Ecto neural progenitor cell (in vitro differentiated cells): Measurements from ENCODE around the gene FEM1C.

ENCODE experiments used
- DNase-seq: peaks from one replicate; pipeline ENCODE4 v3.0.0-alpha.2; 2018; ENCODE audit warnings: low spot score

FEM1C gene, protein sequence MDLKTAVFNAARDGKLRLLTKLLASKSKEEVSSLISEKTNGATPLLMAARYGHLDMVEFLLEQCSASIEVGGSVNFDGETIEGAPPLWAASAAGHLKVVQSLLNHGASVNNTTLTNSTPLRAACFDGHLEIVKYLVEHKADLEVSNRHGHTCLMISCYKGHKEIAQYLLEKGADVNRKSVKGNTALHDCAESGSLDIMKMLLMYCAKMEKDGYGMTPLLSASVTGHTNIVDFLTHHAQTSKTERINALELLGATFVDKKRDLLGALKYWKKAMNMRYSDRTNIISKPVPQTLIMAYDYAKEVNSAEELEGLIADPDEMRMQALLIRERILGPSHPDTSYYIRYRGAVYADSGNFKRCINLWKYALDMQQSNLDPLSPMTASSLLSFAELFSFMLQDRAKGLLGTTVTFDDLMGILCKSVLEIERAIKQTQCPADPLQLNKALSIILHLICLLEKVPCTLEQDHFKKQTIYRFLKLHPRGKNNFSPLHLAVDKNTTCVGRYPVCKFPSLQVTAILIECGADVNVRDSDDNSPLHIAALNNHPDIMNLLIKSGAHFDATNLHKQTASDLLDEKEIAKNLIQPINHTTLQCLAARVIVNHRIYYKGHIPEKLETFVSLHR

DNA sequence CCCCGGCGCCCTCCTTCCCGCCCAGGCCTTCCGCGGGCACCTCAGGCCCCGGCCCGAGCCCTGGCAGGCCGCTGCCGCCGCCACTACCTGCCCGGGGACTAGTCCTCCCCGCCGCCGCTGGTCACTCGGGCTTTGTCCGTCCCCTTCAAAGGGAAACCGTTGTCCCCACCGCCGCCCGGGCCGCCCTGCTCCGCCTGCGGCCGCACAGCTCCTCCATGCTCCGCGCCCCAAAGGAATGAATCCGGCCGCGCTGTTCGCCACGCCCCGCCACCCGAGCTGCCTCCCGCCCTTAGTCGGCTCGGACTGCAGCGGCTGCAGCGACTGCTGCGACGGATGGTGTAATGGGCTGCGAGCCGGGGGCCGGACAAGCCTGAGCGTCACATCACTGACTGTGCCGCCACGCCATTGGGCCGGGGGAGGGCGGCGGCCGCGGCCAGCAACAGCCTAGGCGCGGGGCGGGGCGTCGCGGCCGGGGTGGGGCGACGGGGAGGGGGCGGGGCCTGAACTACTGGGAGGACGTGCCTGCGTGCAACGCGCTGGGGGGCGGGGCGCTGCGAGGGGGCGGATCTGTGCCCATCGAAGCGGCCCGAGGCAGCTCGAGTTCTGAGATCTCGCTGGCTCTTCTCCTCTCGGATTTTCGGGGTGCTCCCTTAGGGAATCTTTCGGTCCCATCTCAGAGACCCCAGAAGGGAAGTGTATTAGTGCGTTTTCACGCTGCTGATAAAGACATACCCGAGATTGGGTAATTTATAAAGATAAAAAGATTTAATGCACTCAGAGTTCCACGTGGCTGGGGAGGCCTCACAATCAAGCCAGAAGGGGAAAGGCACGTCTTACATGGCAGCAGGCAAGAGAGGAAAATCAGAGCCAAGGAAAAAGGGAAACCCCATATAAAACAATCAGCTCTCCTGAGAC lies at the start of gene FEM1C:
Gene FEM1C (minus strand): TSS at position 340 of the 915 bp plus-strand sequence. CDS start 1,282 bp downstream, outside the sequence.
- peak; percentile 99 for DNase-seq

GRCh38 chr5:115589043-115589442 lies 44.5 kb upstream of the FEM1C start:
- DNase-seq, result no peak

DNA sequence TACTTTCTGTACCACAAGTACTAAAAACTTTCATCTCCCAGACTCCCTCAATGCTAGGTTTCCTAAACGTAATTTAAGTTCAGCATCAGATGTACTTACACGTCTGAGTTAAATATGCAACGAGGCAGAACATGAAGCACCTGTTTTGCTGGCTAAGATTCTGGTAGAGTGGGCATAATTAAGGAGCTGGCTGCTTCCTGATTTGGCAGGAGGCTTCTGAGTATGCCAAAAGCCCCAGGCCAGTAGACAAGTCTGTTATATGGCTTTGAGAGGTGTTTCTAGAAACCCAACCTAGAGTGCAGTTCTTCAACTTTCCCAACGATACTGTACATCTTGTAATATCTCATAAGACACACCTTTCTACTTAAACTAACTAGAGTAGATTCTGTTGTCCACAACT lies 44.1 kb upstream of the FEM1C start:
- DNase-seq, result no peak

- DNase-seq, result no peak
Observed at GRCh38 chr5:115586525-115587146, 42.1 kb upstream of the FEM1C start.

DNA sequence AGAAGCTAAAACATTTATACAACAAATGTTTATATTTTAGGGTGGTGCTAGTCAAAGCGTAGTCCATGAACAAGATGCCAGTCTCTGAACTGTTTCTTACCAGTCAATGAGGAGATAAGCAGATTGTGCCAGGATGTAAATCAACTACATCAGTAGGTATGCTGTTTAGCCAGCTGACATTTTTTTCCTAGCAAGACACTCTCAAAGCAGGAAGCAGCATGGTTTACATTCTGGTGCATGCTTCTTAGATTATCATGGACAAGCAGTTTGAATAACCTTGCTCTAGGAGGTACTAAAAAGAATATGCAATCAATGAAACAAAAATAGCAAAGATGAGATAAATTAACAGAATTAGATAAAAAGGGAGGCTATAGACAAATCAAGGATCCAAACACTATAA lies 40.7 kb upstream of the FEM1C start:
- DNase-seq, result no peak

GRCh38 chr5:115584501-115584900 lies 39.9 kb upstream of the FEM1C start:
- no peak for DNase-seq

DNA sequence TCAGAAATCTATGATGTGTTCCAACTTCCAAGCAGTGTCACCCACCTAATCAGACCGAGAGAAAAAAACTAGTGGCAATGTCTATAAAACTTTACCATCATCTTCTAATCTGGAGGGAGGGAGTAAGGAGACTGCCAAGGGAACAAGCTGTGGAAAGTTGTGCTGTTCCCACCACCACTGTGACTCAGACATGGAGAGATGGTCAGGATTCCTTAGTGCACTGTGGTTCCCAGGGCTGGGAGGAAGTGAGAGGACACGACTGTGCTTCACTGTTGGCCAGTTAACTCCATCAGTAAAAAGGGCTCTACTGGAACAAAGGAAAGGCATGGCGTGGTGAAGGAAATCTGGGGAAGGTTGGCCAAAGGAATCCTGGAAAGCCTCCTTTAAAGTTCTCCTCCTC lies 38.9 kb upstream of the FEM1C start:
- no peak for DNase-seq

GRCh38 chr5:115580941-115581340 lies 36.4 kb upstream of the FEM1C start:
- DNase-seq, result no peak

GRCh38 chr5:115579747-115580173 lies 35.2 kb upstream of the FEM1C start:
- no peak for DNase-seq

DNA sequence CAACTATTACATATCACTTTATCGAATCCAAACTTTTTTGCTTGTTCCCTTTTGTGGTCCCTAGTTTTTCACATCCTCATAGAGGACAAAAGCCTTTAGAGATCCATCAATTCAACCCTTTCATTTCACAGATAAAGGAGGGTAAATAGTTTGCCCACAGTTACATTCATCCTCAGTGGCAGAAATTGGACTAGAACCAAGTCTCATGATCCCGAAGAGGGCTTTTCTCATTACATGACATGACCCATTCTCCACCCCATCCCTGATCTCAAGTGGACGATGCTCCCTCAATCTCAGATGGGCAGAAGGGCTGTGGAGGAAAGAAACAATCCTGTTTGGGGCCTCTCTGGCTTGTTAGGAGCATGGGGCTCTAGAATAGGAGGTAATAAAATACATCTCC lies 34.6 kb upstream of the FEM1C start:
- no peak for DNase-seq

- DNase-seq, result no peak
Observed at GRCh38 chr5:115578657-115579056, 34.1 kb upstream of the FEM1C start.

- DNase-seq, result no peak
Observed at GRCh38 chr5:115577741-115578140, 33.2 kb upstream of the FEM1C start.

DNA sequence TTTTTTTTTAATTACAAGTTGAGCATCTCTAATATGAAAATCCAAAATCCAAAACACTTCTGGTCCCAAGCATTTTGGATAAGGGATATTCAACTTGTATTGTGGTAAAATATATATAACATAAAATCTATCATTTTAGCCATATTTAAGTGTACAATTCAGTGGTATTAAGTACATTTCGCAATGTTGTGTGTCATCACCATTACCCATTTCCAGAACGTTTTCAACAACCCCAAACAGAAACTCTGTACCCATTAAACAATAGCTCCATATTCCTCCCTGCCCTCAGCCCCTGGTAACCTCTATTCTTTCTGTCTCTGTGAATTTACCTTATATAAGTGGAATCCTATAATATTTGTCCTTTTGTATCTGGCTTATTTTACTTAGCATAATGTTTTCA lies 32.8 kb upstream of the FEM1C start:
- no peak for DNase-seq

DNA sequence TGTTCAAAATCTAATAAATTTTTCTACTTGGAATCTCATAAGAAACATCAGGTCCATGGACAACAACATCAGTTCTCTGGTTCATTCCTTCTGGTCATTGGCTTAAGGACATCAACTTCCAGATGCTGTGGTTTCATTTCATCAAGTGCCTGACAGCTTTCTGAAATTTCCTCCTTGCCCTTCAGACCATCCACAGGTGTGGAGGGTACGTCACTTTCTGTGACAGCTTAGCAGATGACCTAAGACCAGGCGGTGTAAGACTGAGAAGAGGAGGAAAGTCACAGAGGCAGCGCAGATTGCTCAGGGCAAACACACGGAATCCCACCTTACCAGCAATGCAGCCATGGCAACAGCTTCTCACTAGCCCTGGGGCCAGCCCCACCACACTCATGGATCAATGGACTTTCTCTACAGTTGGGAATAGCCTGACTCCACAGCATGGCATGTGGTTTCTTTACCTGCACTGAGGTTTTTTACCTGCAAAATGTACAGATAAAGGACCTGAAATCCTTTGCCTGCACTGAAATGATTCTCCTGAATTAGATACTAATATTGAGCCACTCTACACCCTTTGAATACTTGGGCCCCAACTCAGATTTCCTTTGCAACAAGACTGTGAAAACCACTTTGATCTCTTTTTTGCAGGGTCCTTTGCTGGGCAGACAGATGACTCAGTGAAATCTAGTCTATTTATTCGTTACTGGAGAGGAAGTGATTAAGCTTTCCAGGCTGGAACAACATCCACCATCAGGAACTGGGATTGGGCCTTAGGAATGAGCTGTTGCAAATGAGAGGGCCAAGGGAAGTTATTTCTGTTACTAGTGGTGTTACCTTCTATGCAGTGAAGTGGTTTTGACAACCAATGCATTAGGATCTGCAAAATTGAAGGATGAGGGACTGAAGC lies 30.8 kb upstream of the FEM1C start:
- DNase-seq, result no peak

DNA sequence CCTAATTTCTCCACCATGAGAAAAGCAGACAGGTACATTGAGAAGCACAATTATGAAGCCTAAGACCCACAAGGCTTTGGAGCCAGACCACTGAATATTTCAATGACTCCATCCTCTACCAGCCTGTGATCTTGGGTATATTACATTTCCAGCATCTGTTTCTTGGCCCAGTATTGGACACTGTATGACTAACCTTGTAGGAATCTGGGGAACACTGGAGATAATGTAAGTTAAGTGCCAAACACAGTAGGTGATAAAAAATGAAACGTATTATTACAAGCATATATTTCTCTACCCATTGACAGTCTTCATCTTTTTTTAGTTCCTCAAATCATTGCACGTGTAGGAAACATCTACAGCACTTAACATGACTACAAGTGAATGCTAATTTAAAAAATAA lies 28.6 kb upstream of the FEM1C start:
- DNase-seq, result no peak

DNA sequence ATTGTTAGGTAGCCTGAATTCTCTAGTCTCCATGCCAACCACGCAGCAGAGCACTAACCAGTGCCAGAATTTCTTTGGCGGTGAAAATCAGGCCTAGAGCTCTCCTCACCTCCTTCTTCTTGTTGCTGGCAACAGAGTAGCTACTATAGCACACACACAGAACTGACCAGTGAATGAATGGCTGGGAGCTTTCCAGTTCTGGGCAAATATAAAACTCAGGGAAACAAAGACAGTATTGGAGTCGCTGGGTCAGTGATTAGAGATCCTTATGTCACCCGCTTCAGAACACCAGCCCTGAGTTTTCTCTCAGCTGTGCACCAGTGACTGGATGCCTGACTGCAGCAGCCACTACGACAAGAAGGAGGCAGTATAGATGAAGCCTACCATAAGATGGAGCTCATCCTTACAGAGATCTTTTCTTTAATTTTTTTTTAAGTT lies 26.9 kb upstream of the FEM1C start:
- DNase-seq, result peak; percentile 50

- DNase-seq, result no peak
Observed at GRCh38 chr5:115568668-115569067, 24.1 kb upstream of the FEM1C start.

GRCh38 chr5:115565233-115565632 lies 20.7 kb upstream of the FEM1C start:
- no peak for DNase-seq

DNA sequence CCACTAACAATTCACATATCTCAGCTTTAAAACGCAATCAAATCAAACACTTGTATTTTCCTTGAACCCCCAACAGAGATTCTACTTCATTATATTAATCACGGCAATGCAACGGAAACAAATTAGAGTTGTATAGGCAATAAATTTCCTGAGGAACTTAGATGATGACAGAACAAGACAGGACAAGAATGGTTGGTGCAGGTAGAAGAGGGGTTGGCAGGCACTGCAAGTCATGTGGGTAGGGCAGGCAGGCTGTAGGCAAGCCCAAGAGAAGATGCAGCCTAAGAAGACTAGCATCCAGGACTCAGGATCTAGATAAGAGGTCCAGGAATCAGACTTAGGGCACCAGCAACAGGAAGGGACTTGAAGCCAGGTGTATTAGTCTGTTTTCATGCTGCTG lies 16.6 kb upstream of the FEM1C start:
- DNase-seq, result no peak

DNA sequence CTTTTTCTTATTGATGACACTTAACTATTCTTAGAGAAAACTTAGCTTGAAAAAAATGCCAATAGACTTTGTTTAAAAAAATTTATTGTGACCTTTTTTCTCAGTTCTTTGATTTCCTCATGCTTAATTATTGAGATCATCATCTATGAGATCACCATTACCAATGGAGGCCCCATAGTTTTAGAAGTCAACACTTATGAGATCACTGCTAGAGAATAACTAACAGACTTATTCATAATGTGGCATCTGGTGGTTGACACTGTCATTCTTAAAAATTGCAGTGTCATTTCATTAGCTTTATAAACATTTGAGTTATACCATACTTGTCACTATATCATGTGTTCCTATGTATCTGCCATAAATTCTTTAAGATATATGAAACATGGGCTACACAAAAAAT lies 14.9 kb upstream of the FEM1C start:
- no peak for DNase-seq

DNA sequence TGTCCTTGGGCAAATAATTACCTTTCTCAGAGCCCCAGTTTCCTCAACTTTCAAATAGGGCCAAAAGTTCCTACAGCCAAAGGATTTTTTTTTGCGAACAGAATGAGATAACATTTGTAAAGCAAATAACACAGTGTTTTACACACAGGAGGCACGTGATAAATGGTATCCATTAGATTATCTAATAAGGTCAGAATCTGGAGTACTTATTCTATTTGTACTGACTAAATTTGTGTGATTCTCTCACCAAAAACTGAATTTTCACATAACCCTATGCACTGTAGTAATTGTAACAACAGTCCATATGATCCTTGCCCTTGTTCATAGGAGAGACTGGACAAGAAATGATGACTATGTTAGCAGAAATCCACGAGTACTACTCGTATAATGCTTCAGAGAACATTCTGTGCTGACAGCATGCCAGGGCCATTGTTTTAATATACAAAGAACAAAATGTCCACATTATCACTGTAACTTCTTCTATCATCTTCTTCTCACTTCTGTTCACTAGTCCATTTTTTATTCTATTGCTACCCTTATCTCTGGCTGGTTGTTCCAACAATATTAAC lies 13.9 kb upstream of the FEM1C start:
- DNase-seq, result no peak
